ENCODE data around the gene DIP2C.
"Not testable (repeated sequence)": the region's sequence is repeated elsewhere in the genome, so short reads cannot be mapped to it uniquely, and the experiment has no call there.

Gene DIP2C

DNA sequence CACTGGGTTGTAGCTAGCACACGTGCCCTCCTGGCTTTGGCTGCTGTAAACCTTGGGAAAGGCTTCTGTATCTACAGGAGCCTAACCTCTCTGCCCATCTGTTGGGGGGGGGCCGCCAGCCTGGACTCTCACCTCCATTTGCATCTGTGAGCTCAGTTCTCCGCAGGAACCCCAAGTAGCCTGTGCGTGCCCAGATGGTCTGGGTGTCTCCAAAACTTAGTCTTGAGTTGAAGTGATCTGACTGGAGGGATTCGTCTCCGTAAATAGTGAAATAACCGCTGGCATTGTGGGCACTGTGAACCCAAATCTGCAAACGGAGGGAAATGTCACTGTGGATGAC lies 406.4 kb downstream of the DIP2C start:
- DNase-seq = no peak

DNA sequence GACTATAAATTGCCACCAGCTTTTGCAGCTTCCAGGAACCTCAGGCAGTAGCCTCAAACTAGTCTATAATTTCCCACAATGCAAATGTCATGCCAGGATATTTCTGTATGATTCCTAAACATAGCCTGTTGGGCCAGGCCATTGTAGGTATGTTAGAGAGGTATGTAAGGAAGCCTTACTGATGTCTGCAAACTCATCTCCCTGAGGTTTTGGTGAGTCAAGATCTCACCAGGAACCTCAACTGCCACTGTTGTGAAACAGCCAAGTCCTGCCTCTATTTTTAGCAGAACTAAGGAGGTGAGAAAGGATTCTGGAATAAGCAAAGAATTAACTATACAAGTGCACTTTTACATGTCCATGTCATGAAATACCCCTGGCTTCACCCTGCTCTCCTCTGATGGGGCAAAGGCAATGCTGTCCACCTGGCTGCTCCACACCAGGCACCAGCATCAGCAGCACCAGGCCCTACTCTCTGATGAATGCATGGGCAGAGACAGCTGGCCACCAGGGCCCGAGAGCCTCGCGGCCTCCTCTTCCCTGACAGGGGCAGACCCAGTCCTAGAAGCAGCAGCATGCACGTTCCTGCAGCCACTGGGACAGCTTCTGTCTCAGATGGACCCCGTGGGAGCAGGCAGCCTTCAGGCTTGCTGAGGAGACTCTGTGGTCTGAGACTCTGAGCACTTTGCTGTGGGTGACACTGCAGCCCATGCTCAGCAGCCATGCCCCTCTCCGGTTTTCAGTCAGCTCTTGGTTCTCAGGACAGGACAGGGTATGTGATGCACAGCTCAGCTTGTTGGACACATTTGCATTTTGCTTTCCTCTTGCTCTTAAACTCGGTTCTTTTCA lies 407.0 kb downstream of the DIP2C start:
- DNase-seq = no peak

DNA sequence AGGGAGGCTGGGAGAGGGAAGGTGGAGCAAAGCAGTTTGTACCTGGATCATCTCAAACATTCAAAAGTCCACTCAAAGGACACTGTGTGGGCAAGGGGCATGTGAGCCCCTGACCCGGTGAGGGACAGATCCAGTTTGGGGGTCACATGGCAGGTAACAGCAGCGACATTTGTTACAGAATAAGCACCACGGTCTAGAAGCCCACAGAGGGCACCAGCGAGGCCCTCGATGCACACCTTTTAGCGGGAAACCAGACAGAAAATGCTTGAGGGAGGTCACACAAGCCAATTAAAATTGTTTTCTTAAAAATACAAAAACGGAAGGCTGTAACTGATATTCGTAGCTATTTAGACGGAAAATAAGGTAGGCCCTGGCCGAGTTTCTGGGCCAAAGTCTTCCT lies 409.8 kb downstream of the DIP2C start:
- DNase-seq = no peak

DNA sequence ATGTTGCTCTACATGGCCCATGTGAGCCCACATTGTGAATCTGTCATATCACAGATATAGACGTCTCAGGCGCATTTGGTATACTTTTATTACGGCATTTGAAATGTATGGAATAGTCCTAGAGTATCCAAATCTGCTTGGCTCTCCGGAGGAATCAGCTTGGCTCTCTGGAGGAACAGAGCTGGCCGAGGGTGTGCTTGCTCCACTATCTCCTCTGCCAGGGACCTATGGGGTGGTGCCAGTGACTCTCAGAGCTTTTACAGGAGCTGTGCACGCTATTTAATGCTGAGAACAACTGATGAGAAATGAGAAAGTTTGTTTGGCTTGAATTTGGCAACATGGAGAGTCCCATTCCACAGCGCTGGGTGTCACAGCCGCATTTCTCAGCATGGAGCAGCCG lies 410.2 kb downstream of the DIP2C start:
- DNase-seq = no peak

DNA sequence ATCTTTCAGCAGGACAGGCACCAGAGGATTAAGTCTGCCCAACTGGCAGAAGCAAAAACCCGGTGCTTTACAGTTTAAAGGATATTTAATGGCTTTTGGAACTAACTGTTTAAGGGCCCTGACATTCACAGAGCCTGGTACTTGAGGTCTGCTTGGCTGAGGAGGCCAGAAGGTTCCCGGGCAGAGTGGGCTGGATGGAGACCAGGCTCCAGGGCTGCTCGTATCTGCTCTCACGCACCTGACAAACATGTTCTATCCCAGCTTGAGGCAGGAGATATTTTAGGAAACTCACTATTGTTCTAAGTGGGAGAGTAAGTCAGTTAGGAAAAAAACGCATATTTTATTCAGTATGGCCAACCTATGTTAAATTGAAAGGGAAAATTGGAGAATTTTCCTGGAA lies 410.8 kb downstream of the DIP2C start:
- DNase-seq = no peak

DNA sequence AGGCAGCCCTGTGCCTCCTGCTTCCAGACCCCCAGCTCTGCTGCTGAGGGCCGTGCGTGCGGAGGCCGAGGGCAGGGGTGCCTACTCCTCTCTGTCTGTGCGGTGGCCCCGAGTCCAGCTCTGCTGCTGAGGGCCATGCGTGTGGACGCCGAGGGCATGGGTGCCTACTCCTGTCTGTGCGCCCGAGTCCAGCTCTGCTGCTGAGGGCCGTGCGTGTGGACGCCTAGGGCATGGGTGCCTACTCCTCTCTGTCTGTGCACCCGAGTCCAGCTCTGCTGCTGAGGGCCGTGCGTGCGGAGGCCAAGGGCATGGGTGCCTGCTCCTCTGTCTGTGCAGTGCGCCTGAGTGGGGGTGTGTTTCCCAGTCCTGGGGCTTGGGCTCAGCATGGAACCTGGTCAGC lies 411.5 kb downstream of the DIP2C start:
- no peak for DNase-seq

DNA sequence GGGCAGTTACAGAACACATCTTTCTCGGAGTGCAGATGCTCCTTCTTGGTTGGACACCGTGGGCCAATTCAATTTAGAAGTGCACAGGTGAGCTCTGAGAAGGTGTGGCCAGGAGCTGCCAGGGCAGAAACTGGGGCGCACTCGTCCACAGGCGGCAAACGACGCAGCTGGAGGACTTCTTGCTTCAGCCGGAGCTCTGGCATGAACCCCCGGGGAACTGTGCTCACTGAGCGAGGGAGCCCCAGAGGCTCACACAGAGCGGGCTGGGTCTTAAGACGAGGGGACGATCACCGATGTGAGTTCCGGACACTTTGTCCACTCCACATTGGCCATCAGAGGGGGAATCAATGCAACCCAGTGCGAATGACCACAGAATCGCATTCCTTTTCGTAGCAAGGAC lies 413.8 kb downstream of the DIP2C start:
- DNase-seq = no peak

DNA sequence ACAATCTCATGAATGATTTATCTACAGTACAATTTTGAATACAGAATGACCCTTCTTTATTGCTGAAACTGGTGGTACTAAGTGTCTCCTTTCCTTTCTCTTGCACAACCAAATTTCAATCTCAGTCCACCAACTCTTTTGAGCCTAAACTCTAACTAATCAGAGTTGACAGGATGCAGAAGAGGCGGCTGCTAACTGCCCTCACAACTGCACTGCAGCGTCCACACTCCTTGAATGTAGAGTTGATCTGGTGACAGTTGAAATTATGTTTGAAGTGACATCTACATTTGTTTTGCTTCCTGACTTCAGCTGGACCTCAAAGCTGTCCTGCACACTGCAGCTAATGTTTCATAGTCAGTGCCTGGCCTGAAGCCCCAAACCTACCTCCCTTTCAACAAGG lies 414.6 kb downstream of the DIP2C start:
- no peak for DNase-seq

DNA sequence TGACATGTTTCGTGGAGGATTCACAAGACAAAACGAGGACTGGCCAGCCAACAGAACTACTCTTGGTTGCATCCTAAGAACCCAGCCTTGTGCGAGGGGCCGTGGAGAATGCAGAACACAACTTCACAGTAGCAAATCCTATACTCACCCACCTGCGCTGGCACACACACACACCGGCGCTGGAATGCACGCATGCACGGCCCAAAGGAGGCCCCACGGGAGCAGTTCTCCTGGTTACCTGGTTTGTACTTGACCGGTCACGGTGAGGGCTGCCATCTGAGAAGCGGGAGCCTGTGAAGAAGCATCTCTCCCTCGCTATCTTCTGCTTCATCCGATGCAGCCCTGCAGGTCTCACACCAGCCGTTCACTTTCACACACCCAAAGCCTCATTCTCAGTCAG lies 416.4 kb downstream of the DIP2C start:
- DNase-seq = no peak

DNA sequence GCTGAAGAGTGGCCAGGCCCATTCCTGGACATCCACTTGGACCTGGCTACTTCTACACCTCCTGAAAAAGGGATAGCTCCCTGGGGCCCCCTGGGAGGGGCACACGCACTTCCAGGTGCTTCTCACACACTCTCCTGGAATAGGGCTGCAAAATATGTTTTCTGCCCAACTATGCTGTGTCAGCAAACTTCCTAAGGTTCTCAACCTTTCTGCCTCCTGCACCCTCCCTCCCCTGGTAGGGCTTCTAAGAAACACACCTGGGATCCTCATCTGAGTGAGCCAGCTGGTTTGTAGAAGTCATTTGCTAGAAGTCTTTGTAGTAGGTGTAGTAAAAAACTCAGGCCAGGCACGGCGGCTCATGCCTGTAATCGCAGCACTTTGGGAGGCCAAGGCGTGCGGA lies 417.7 kb downstream of the DIP2C start:
- no peak for DNase-seq

DNA sequence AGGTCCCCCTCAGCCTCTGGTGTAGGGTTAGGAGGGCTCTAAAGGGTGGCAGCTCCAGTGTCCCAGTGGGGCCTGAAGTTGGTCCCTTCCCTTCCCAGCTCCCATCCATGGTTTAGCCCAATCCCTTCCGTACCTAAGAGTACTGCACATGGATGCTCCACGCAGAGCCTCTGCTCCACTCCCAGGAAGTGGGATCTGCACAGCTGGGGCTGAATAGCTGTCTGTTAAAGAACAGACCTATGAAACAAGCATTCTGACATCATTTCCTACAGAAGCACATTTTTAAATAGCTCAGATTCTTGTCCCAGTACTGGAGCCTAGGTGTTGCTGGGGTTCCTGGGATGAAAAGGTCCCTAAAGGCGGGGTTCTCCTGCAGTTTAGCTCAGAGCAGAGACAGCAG lies 418.3 kb downstream of the DIP2C start:
- DNase-seq = no peak

DNA sequence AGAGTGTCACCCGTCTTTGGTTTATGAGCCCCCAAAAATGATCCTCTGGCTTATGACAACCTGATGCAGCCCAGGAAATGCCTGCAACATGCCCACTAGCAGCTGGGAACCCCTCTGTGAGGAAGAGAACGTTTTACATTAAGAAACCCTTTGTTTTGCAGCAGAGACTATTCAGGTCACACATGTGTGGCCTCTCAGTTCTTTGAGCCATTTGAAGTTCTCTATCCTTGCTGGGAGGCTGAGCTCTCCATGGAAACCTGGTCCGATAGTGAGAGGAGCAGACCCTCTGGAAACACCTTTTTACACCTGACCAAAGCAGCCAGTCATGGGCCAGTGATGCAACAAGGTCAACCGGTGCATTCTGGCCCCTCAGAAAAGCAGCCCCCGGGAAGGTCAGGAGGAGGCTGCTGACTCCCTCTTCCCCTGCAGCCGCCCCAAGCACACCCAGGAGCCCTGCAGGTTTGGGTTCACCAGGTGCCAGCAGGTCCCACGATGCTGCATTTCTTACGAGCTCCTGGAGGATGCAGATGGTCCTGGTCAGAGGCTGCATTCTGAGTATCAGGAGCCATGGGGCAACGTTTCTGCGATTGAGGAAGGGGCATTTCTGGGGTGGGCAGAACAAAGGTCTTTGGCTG lies 419.9 kb downstream of the DIP2C start:
- DNase-seq = no peak

DNA sequence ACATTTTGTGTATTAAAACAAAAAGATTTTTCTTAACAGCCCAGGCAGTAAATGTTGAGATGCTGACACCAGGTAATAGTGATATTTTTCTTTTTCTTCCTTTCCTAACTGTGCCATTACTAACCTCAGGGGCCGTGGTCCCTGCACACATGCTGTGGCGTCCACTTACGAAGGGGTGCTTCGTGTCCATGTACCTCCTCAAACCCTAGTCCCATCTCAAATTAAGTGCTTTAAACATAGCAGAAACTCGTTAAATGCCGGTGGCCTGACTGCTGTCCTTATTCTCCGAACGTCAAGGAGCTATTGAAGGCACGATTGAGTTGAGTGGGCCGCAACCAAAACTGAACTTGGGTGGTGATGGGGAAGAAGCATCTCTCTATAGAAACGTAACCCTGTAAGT lies 421.8 kb downstream of the DIP2C start:
- no peak for DNase-seq

DNA sequence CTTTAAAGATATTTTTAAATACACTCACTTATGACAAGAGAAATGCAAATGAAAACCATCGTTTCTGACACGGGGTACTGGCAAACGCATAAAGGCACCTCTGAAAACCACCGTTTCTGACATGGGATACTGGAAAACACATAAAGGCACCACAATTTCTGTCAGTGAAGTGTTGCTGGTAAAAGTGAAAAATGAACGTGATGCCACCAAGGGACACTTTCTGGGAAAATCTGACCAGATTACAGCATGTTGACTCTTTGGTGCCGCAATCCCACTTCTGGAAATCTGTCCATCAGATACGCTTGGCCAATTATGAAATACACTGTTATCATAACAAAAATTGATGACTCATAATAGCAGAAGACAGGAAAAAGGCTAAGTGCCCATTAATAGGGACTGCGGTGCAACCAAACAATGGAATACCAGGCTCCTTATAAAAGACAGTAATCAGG lies 422.5 kb downstream of the DIP2C start:
- DNase-seq = no peak

DNA sequence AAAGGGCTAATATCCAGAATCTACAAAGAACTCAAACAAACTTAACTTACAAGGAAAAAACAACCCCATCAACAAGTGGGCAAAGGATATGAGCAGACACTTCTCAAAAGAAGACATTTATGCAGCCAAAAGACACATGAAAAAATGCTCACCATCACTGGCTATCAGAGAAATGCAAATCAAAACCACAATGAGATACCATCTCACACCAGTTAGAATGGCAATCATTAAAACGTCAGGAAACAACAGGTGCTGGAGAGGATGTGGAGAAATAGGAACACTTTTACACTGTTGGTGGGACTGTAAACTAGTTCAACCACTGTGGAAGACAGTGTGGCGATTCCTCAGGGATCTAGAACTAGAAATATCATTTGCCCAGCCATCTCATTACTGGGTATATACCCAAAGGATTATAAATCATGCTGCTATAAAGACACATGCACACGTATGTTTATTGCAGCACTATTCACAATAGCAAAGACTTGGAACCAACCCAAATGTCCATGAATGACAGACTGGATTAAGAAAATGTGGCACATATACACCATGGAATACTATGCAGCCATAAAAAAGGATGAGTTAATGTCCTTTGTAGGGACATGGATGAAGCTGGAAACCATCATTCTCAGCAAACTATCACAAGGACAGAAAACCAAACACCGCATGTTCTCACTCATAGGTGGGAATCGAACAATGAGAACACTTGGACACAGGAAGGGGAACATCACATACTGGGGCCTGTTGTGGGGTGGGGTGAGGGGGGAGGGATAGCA lies 423.5 kb downstream of the DIP2C start:
- not testable (repeated sequence) for DNase-seq

DNA sequence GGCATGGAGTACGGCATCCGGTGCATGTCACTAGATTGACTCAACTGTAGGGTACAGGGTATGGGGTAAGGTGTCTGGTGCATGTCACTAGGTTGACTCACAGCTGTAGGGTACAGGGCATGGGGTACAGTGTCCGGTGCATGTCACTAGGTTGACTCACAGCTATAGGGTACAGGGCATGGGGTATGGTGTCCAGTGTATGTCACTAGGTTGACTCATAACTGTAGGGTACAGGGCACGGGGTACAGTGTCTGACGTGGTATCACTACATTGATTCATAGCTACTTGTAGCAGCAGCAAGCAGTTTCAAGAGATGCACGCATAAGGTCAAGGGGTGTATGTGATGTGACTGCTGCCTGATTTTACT lies 424.4 kb downstream of the DIP2C start:
- DNase-seq = not testable (repeated sequence)

DNA sequence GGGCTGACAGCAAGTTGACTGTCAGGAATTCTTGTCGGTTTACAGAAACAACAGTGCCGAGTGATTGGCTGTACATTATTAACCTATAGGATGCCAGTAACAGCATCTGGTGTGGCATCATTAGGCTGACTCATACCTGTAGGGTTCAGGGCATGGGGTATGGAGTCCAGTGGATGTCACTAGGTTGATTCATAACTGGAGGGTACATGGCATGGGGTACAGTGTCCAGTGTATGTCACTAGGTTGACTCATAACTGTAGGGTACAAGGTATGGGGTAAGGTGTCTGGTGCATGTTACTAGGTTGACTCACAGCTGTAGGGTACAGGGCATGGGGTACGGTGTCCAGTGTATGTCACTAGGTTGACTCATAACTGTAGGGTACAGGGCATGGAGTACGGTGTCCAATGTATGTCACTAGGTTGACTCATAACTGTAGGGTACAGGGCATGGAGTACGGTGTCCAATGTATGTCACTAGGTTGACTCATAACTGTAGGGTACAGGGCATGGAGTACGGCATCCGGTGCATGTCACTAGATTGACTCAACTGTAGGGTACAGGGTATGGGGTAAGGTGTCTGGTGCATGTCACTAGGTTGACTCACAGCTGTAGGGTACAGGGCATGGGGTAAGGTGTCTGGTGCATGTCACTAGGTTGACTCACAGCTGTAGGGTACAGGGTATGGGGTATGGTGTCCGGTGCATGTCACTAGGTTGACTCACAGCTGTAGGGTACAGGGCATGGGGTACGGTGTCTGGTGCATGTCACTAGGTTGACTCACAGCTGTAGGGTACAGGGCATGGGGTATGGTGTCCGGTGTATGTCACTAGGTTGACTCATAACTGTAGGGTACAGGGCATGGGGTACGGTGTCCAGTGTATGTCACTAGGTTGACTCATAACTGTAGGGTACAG lies 425.1 kb downstream of the DIP2C start:
- not testable (repeated sequence) for DNase-seq

DNA sequence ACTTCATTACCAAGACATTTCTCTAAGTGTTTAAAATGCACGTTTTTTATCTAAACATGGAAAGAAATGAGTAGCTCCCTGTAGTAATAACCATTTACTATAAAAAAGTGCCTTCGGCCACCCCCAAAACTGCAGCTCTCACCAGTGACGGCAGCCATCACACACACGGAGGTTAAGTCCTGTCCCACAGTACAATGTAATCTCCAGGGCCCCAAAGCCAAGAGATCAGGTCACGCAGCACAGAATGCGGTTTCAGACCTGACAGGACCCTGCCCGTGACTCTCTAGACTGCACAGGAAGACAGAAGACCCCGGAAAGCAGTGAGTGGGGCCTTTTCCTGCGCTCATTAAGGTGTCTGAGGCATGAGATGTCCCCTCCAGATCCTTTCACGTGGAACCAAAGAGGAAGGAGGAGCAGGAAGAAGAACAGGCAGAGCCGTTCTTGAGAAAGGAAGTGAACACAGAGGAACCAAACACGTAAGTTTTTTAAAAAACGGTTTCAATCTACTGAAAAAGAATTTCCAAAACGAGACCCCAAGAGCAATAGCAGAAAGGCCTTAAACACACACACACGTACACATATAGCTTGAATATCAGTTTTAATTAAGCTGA lies 428.5 kb downstream of the DIP2C start:
- no peak for DNase-seq

DNA sequence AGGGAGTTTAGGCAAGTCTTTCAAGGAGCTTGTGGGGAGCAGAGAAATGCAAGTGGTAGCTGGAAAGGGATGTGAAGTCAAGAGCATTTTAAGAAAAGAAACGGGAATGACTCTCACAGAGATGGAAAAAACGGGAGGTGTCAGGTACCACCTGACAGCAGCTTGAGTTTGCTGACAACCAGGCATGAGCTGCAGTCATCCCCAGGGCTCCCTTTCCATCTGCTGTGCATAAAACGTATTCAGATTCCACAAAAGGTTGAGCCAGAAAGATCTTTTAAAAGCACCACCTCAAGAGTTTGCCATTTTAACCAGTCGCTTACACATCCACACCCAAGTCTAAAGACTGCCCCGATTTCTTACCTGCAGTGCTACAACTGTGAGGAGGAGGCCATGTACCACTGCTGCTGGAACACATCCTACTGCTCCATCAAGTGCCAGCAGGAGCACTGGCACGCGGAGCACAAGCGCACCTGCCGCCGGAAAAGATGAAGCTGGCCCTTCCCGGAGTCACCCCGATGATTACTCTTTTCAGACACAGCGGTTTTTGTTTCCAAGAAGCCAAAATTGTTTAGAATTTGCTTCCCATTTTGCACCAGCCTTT lies 437.4 kb downstream of the DIP2C start:
- no peak for DNase-seq

DNA sequence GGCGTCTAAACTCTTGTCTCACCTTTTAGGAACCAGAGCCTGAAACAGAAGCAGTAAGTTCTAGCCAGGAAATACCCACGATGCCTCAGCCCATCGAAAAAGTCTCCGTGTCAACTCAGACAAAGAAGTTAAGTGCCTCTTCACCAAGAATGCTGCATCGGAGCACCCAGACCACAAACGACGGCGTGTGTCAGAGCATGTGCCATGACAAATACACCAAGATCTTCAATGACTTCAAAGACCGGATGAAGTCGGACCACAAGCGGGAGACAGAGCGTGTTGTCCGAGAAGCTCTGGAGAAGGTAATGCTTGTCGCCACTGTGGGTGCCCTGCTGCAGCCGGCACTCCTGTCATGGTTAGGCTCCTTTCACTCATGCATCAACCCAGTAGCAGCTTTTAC lies 441.2 kb downstream of the DIP2C start:
- no peak for DNase-seq

DNA sequence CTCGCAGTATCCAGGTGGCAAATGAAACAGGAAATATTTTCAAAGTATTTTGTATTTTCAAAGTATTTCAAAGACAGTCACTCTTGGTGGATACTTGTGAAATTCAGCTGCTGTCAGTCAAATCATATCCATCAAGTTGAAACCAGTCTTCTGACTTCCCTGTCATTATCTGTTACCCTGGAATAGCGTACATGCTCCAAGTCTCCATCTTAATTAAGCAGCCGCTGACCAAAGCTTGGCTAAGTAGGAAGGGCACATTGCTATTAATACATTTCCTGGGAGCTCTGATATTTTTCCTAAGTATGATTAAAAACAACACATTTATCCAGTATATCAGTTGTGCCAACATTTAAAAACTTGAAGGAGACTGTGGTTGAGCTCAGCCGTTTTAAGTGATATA lies 442.0 kb downstream of the DIP2C start:
- no peak for DNase-seq

DNA sequence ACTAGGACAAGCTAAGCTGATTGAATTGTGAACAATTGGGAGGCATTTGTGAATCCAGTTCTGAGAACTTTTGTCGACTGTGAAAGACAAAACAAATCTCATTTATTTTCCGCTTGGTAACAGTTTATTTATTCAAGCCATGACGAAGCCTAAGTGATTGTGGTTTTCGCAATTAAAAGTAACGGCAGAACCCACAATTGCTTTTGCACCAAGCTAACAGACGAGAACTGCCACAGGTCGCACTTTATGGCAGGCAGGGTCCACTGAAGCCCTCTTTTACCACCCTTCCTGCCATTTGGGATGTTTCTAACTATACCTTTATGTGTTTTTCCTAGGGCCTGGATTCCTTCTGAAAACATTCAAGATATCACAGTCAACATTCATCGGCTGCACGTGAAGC lies 443.0 kb downstream of the DIP2C start:
- DNase-seq = no peak
